Regular cardiac myocyte (primary cell): ENCODE data around the gene TPPP. TPM values are rescaled to one million over a fixed set of nuclear protein-coding genes. Genes with fewer than 3 reads are reported as not detected.

Source experiments
- total RNA-seq: library from RNA; depleted of rRNA; stranded (reverse); fragments of >200 nt; gene quantifications from 2 replicates; pipeline ENCODE4 v1.2.3, GENCODE V29; 2014

Gene TPPP
- under 0.01 and 0.19 TPM in 2 replicates for total RNA-seq

GRCh38 chr5:693271-694041, at the start of gene TPPP:
Gene TPPP, minus strand, starts transcription at chr5:693352. Its CDS starts 15,292 bp downstream, at chr5:678060.

GRCh38 chr5:611731-612486, 81.2 kb downstream of the TPPP start, which contains the start of gene CEP72:
Gene CEP72, plus strand, starts transcription at chr5:612340. Its CDS starts 22 bp downstream, at chr5:612362.

Other genes with a start within 250 kb of the TPPP start
- 0.77 and 1.1 TPM in 2 replicates for gene SLC9A3, start 168.9 kb downstream of the TPPP start, total RNA-seq
- gene CEP72, start 81.0 kb downstream of the TPPP start, total RNA-seq: 1.7 and 5.4 TPM in 2 replicates
- under 0.01 TPM in 1 of 2 replicates, not detected in the other for gene ZDHHC11B, start 91.4 kb upstream of the TPPP start, total RNA-seq
- 0.77 and 1.7 TPM in 2 replicates for gene ZDHHC11, start 157.6 kb upstream of the TPPP start, total RNA-seq
- gene BRD9, start 199.4 kb upstream of the TPPP start, total RNA-seq: 35.8 and 51.2 TPM in 2 replicates
- gene TRIP13, start 199.5 kb upstream of the TPPP start, total RNA-seq: 7.0 and 73.8 TPM in 2 replicates